ENCODE data around the gene PRDM11. TPM values are rescaled to one million over a fixed set of nuclear protein-coding genes. Genes with fewer than 3 reads are reported as not detected.

The PRDM11 gene
- total RNA-seq, 2 donors from 2014 or later = 10.4 to 15.2 TPM

DNA sequence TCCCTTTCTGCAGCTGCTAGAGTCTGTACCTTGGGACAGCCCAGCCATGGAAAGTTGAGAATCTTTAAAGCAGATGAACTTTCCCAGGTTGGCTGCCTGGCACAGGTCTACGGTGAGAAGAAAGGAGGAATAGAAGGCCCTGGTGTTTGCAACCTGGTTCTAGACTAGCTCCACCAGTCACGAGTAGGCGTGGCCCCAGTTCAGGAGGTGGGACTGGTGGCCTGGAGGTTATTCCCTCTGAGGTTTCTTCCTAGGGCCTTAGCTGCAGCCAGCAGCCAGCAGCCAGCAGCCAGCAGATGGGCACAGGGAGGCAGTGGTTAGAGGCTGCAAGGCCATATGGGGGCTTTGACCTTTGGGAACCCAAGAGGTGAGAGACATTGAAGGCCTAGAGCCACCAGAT lies 40.9 kb downstream of the PRDM11 start:
- H3K4me1 ChIP-seq (ENCODE audit: control insufficient read depth, insufficient read depth, low read length) = peaks cover 5% of the 10 kb centered on the region
- H3K4me1 Mint-ChIP-seq = no peaks in the 10 kb centered on the region
- no peak for DNase-seq
- no peak overlapping the region for H3K9ac ChIP-seq (ENCODE audit: extremely low read depth, low read length, poor library complexity, severe bottlenecking)
- no peak overlapping the region for H3K4me3 ChIP-seq (ENCODE audit: low read length)
- no peak overlapping the region for H3K4me3 Mint-ChIP-seq
- H3K27me3 Mint-ChIP-seq (ENCODE audit: insufficient read depth) = no peaks in the 10 kb centered on the region
- H3K27ac ChIP-seq (ENCODE audit: low read depth, low read length) = no peak overlapping the region
- peaks cover 27% of the 10 kb centered on the region for H3K36me3 ChIP-seq (ENCODE audit: control insufficient read depth, insufficient read depth, low read length)
- H3K9me3 Mint-ChIP-seq = peaks cover 13% of the 10 kb centered on the region
- TF ChIP-seq, protein P1, sequence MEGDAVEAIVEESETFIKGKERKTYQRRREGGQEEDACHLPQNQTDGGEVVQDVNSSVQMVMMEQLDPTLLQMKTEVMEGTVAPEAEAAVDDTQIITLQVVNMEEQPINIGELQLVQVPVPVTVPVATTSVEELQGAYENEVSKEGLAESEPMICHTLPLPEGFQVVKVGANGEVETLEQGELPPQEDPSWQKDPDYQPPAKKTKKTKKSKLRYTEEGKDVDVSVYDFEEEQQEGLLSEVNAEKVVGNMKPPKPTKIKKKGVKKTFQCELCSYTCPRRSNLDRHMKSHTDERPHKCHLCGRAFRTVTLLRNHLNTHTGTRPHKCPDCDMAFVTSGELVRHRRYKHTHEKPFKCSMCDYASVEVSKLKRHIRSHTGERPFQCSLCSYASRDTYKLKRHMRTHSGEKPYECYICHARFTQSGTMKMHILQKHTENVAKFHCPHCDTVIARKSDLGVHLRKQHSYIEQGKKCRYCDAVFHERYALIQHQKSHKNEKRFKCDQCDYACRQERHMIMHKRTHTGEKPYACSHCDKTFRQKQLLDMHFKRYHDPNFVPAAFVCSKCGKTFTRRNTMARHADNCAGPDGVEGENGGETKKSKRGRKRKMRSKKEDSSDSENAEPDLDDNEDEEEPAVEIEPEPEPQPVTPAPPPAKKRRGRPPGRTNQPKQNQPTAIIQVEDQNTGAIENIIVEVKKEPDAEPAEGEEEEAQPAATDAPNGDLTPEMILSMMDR (conservative IDR thresholded peaks at IDR 0.05) = no peak
- peaks cover 47% of the 10 kb centered on the region for H3K36me3 Mint-ChIP-seq (ENCODE audit: low read depth)
- no peaks in the 10 kb centered on the region for H3K27me3 ChIP-seq (ENCODE audit: control insufficient read depth, insufficient read depth, low read length, poor library complexity, severe bottlenecking)
- no peak overlapping the region for H3K27ac Mint-ChIP-seq
- peaks cover 8% of the 10 kb centered on the region for H3K9me3 ChIP-seq (ENCODE audit: control insufficient read depth, low read length)
- 92% methylated on average over 3 of the region's 3 CpGs; no CpG with 5 or more reads in 1 of the 2 experiments for WGBS, 2 experiments (ENCODE audit: insufficient coverage in 1 of 2, insufficient read length in 1 of 2)

DNA sequence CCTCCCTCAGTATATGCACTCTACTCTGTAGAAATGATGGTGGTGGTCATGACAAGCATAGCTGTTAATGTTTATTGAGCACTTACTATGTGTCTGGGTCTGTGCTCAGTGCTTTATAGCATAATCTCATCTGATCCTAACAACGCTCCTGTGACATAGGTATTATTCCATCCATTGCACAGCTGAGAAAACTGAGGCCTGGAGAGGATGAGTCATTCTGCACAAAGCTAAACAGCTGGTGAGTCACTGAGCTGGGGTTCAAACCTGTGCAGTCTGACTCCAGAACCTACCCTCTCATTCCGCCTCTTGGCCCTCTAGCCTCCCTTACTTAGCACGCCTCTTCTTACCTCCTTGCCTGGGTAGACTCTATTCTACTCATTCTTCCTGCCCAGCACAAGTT lies 41.7 kb downstream of the PRDM11 start:
- Histone ChIP-seq H3K9me3 (ENCODE audit: control insufficient read depth, low read length) (peaks cover 8% of the 10 kb centered on the region), H3K27me3 (ENCODE audit: control insufficient read depth, insufficient read depth, low read length, poor library complexity, severe bottlenecking) (no peaks in the 10 kb centered on the region), H3K27ac (ENCODE audit: low read depth, low read length) (no peak overlapping the region), H3K4me3 (ENCODE audit: low read length) (no peak overlapping the region), H3K4me1 (ENCODE audit: control insufficient read depth, insufficient read depth, low read length) (peaks cover 5% of the 10 kb centered on the region), H3K36me3 (ENCODE audit: control insufficient read depth, insufficient read depth, low read length) (peaks cover 28% of the 10 kb centered on the region), H3K9ac (ENCODE audit: extremely low read depth, low read length, poor library complexity, severe bottlenecking) (no peak overlapping the region)
- TF ChIP-seq, protein P1 (conservative IDR thresholded peaks at IDR 0.05) = no peak
- no peak for DNase-seq
- 93 to 100% methylated on average over 1 to 3 of the region's 3 CpGs for WGBS, 2 experiments (ENCODE audit: insufficient coverage in 1 of 2, insufficient read length in 1 of 2)
- H3K27me3 Mint-ChIP-seq (ENCODE audit: insufficient read depth) = no peaks in the 10 kb centered on the region
- no peak overlapping the region for H3K4me3 Mint-ChIP-seq
- peaks cover 15% of the 10 kb centered on the region for H3K9me3 Mint-ChIP-seq
- H3K27ac Mint-ChIP-seq = no peak overlapping the region
- peaks cover 54% of the 10 kb centered on the region for H3K36me3 Mint-ChIP-seq (ENCODE audit: low read depth)
- no peaks in the 10 kb centered on the region for H3K4me1 Mint-ChIP-seq

DNA sequence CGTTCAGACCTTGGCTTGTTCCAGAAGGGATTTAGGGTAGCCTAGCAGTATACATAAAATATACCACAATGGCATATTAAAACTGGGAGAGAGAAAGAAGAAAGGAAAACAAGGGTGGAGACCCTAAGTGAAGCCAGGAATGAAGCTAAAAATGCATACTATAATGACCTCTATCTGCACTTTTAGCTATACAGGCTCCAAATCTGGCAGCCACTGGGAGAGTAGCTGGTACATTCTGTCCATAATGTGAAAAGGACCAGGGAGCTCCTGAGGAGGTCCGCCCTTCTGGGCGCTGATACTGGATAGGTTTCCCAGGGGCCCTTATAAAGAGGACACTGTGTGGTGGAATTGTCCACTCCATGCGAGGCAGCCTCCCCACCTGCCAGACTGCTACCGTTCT lies 42.8 kb downstream of the PRDM11 start:
- Mint-ChIP-seq H3K9me3 (peaks cover 15% of the 10 kb centered on the region), H3K36me3 (ENCODE audit: low read depth) (peaks cover 61% of the 10 kb centered on the region), H3K4me3 (no peak overlapping the region), H3K4me1 (no peaks in the 10 kb centered on the region), H3K27ac (no peak overlapping the region), H3K27me3 (ENCODE audit: insufficient read depth) (no peaks in the 10 kb centered on the region)
- TF ChIP-seq, protein P1 (conservative IDR thresholded peaks at IDR 0.05) = no peak
- Histone ChIP-seq H3K27me3 (ENCODE audit: control insufficient read depth, insufficient read depth, low read length, poor library complexity, severe bottlenecking) (no peaks in the 10 kb centered on the region), H3K36me3 (ENCODE audit: control insufficient read depth, insufficient read depth, low read length) (peaks cover 25% of the 10 kb centered on the region), H3K4me3 (ENCODE audit: low read length) (no peak overlapping the region), H3K9me3 (ENCODE audit: control insufficient read depth, low read length) (peaks cover 8% of the 10 kb centered on the region), H3K4me1 (ENCODE audit: control insufficient read depth, insufficient read depth, low read length) (peaks cover 5% of the 10 kb centered on the region), H3K9ac (ENCODE audit: extremely low read depth, low read length, poor library complexity, severe bottlenecking) (no peak overlapping the region), H3K27ac (ENCODE audit: low read depth, low read length) (no peak overlapping the region)
- WGBS, 2 experiments (ENCODE audit: insufficient coverage in 1 of 2, insufficient read length in 1 of 2) = 93 to 94% methylated on average over 2 to 4 of the region's 5 CpGs
- no peak for DNase-seq

Measured in endodermal cell (in vitro differentiated cells).